ENCODE results near the gene ERGIC3.

Gene ERGIC3

GRCh38 chr20:35598476-35598875, 56.6 kb downstream of the ERGIC3 start:
- DNase-seq (ENCODE audit: low spot score): peak; percentile 91

- peak; percentile 78 for DNase-seq (ENCODE audit: low spot score)
Measured at GRCh38 chr20:35598899-35599775, 57.3 kb downstream of the ERGIC3 start.

- DNase-seq (ENCODE audit: low spot score): no peak
Measured at GRCh38 chr20:35599776-35600120, 57.9 kb downstream of the ERGIC3 start.

- DNase-seq (ENCODE audit: low spot score): no peak
Measured at GRCh38 chr20:35600176-35600992, 58.5 kb downstream of the ERGIC3 start.

GRCh38 chr20:35600993-35601973, 59.4 kb downstream of the ERGIC3 start:
- DNase-seq (ENCODE audit: low spot score): peak; percentile 76

- DNase-seq (ENCODE audit: low spot score): no peak
Measured at GRCh38 chr20:35601990-35602389, 60.1 kb downstream of the ERGIC3 start.

- DNase-seq (ENCODE audit: low spot score): no peak
Measured at GRCh38 chr20:35602851-35603495, 61.1 kb downstream of the ERGIC3 start.

GRCh38 chr20:35603695-35604448, 62.0 kb downstream of the ERGIC3 start:
- DNase-seq (ENCODE audit: low spot score): no peak

- DNase-seq (ENCODE audit: low spot score): no peak
Measured at GRCh38 chr20:35604449-35604747, 62.5 kb downstream of the ERGIC3 start.

- no peak for DNase-seq (ENCODE audit: low spot score)
Measured at GRCh38 chr20:35606127-35606526, 64.2 kb downstream of the ERGIC3 start.

Small RNAs within 50 kb of the gene (small RNA-seq; reads per million reads assigned to genes)
- gene RPL37P1: 0 to 0.09 reads per million in 2 experiments
